Lower lobe of right lung (tissue), 2 donors: ENCODE results near the gene CANX. TPM values are rescaled to one million over a fixed set of nuclear protein-coding genes. Genes with fewer than 3 reads are reported as not detected.
"Not testable (repeated sequence)": the region's sequence is repeated elsewhere in the genome, so short reads cannot be mapped to it uniquely, and the experiment has no call there.

Source experiments
- ATAC-seq, 2 donors: fragments of 200-7000 bp; cut with Tn5 transposase; one replicate each; pipeline ENCODE4 v1.9.1; 2020 to 2022; ENCODE audit warnings: mild to moderate bottlenecking in 2 of 2, moderate library complexity in 2 of 2
- DNase-seq: peaks from one replicate; pipeline ENCODE4 v3.0.0-alpha.2; 2020
- H3K27ac ChIP-seq: fragments of 200-600 bp; one replicate; pipeline ENCODE4 v1.8.0; 2022
- H3K27me3 ChIP-seq: fragments of 200-600 bp; one replicate; pipeline ENCODE4 v1.8.0; 2022; ENCODE audit warnings: low read depth
- H3K36me3 ChIP-seq: fragments of 200-600 bp; one replicate; pipeline ENCODE4 v1.8.0; 2022; ENCODE audit warnings: mild to moderate bottlenecking
- H3K4me1 ChIP-seq: fragments of 200-600 bp; one replicate; pipeline ENCODE4 v1.8.0; 2022
- H3K4me3 ChIP-seq: fragments of 200-600 bp; one replicate; pipeline ENCODE4 v1.8.0; 2022; ENCODE audit warnings: mild to moderate bottlenecking
- H3K9me3 ChIP-seq: fragments of 200-600 bp; one replicate; pipeline ENCODE4 v1.8.0; 2022
- CTCF ChIP-seq: fragments of 200-600 bp; IDR thresholded peaks from one replicate; pipeline ENCODE4 v1.8.0; 2022; ENCODE audit warnings: antibody characterized with exemption, mild to moderate bottlenecking
- intact Hi-C: fragments of 100-400 bp; cut with DNase I; formaldehyde crosslinking; loops from one replicate; pipeline ENCODE4 v1.11.0; 2022
- total RNA-seq: library from RNA; stranded (reverse); fragmentation: NEBNext Ultra II Directional; extraction: Animal tissue kit (Norgen Biotek cat#: 25700); gene quantifications from one replicate; pipeline ENCODE4 v1.2.1, GENCODE V29; 2021
- donor health status: DM: no; HTN: yes; CAD: no; lungs with severe emphysema.

CANX gene
- total RNA-seq, 1 donor from 2014 or later, result 603 TPM

- Histone ChIP-seq H3K27me3 (no peaks in the 10 kb centered on the region), H3K4me3 (peak overlapping the region; percentile 77), H3K27ac (peak overlapping the region; percentile 94), H3K36me3 (peaks cover 37% of the 10 kb centered on the region), H3K4me1 (peaks cover 56% of the 10 kb centered on the region), H3K9me3 (no peaks in the 10 kb centered on the region)
- no peak for TF ChIP-seq CTCF
- ATAC-seq (peak; percentile 75 to 78), DNase-seq (peak; percentile 64)
- intact Hi-C loops, result no loop called here
Measured at GRCh38 chr5:179732918-179733771, 34.4 kb downstream of the CANX start.

- Histone ChIP-seq H3K4me3 (peak overlapping the region; percentile 77), H3K36me3 (peaks cover 36% of the 10 kb centered on the region), H3K4me1 (peaks cover 62% of the 10 kb centered on the region), H3K9me3 (no peaks in the 10 kb centered on the region), H3K27ac (peak overlapping the region; percentile 94), H3K27me3 (no peaks in the 10 kb centered on the region)
- intact Hi-C loops, result no loop called here
- TF ChIP-seq CTCF, result no peak
- no peak for DNase-seq
- no peak for ATAC-seq
Measured at GRCh38 chr5:179733772-179734126, 35.0 kb downstream of the CANX start.

- ATAC-seq (no peak), DNase-seq (no peak)
- TF ChIP-seq CTCF, result no peak
- H3K27me3 ChIP-seq, result no peaks in the 10 kb centered on the region
- peaks cover 66% of the 10 kb centered on the region for H3K4me1 ChIP-seq
- peak overlapping the region; percentile 77 for H3K4me3 ChIP-seq
- no peaks in the 10 kb centered on the region for H3K9me3 ChIP-seq
- H3K36me3 ChIP-seq, result peaks cover 34% of the 10 kb centered on the region
- H3K27ac ChIP-seq, result no peak overlapping the region
- intact Hi-C loops, result no loop called here
Measured at GRCh38 chr5:179734536-179735164, 35.9 kb downstream of the CANX start.

GRCh38 chr5:179738742-179739141, 40.0 kb downstream of the CANX start:
- Histone ChIP-seq H3K36me3 (peaks cover 17% of the 10 kb centered on the region), H3K27ac (no peak overlapping the region), H3K4me1 (peaks cover 64% of the 10 kb centered on the region), H3K27me3 (no peaks in the 10 kb centered on the region), H3K4me3 (no peak overlapping the region), H3K9me3 (no peaks in the 10 kb centered on the region)
- DNase-seq, result no peak
- intact Hi-C loops, result no loop called here
- ATAC-seq, result no peak
- TF ChIP-seq CTCF, result no peak

- ATAC-seq, DNase-seq, intact Hi-C loops, H3K36me3 ChIP-seq, H3K27me3 ChIP-seq, H3K27ac ChIP-seq, H3K4me3 ChIP-seq, H3K9me3 ChIP-seq: not testable (repeated sequence)
- peaks cover 23% of the 10 kb centered on the region for H3K4me1 ChIP-seq
Measured at GRCh38 chr5:179744106-179744505, 45.3 kb downstream of the CANX start.

- intact Hi-C loops, result no loop called here
- H3K27ac ChIP-seq, result no peak overlapping the region
- H3K9me3 ChIP-seq, result no peaks in the 10 kb centered on the region
- peaks cover 13% of the 10 kb centered on the region for H3K36me3 ChIP-seq
- DNase-seq (no peak), ATAC-seq (no peak)
- peaks cover 10% of the 10 kb centered on the region for H3K4me1 ChIP-seq
- no peak overlapping the region for H3K4me3 ChIP-seq
- TF ChIP-seq CTCF, result no peak
- no peaks in the 10 kb centered on the region for H3K27me3 ChIP-seq
Measured at GRCh38 chr5:179746872-179747271, 48.1 kb downstream of the CANX start.
